ENCODE data around the gene SPATA17. TPM values are rescaled to one million over a fixed set of nuclear protein-coding genes. Genes with fewer than 3 reads are reported as not detected.

SPATA17 gene
- total RNA-seq, 3 donors from 2014 or later (not counting 1 experiment from before 2014, with no cell fraction given): not detected

GRCh38 chr1:217668351-217668940 is 37.3 kb downstream of the SPATA17 start:
- no peak overlapping the region for H3K4me3 Mint-ChIP-seq
- 80% methylated on average over 1 of the region's 2 CpGs for WGBS (ENCODE audit: insufficient coverage)
- ATAC-seq: no peak
- peaks cover 3 to 8% of the 10 kb centered on the region in 2 donors for H3K9me3 Mint-ChIP-seq
- Histone ChIP-seq H3K9me3 (ENCODE audit: control insufficient read depth, insufficient read depth, low read length) (no peaks in the 10 kb centered on the region), H3K27me3 (ENCODE audit: control insufficient read depth, insufficient read depth, low read length) (no peaks in the 10 kb centered on the region), H3K27ac (ENCODE audit: low read length) (no peak overlapping the region), H3K4me3 (ENCODE audit: low read length) (no peak overlapping the region), H3K36me3 (ENCODE audit: control insufficient read depth, insufficient read depth, low read length) (no peaks in the 10 kb centered on the region), H3K4me1 (ENCODE audit: control insufficient read depth, insufficient read depth, low read length) (no peaks in the 10 kb centered on the region)
- peaks cover 0 to 6% of the 10 kb centered on the region in 2 donors for H3K27me3 Mint-ChIP-seq (ENCODE audit: low read depth in 2 of 2)
- DNase-seq: no peak
- intact Hi-C loops (cut with micrococcal nuclease): no loop called here
- TF ChIP-seq CTCF (IDR thresholded peaks at IDR 0.05): no peak
- H3K27ac Mint-ChIP-seq: no peak overlapping the region
- no peaks in the 10 kb centered on the region for H3K36me3 Mint-ChIP-seq
- no peaks in the 10 kb centered on the region for H3K4me1 Mint-ChIP-seq

- Mint-ChIP-seq H3K9me3 (peaks cover 0 to 5% of the 10 kb centered on the region in 2 donors), H3K27ac (no peak overlapping the region), H3K36me3 (no peaks in the 10 kb centered on the region), H3K4me1 (no peaks in the 10 kb centered on the region), H3K27me3 (ENCODE audit: low read depth in 2 of 2) (no peaks in the 10 kb centered on the region), H3K4me3 (no peak overlapping the region)
- H3K36me3 ChIP-seq (ENCODE audit: control insufficient read depth, insufficient read depth, low read length): no peaks in the 10 kb centered on the region
- H3K27me3 ChIP-seq (ENCODE audit: control insufficient read depth, insufficient read depth, low read length): no peaks in the 10 kb centered on the region
- no peaks in the 10 kb centered on the region for H3K9me3 ChIP-seq (ENCODE audit: control insufficient read depth, insufficient read depth, low read length)
- TF ChIP-seq CTCF (IDR thresholded peaks at IDR 0.05): no peak
- DNase-seq (no peak), ATAC-seq (no peak)
- H3K4me3 ChIP-seq (ENCODE audit: low read length): no peak overlapping the region
- WGBS (ENCODE audit: insufficient coverage): 59% methylated on average over 1 of the region's 2 CpGs
- intact Hi-C loops (cut with micrococcal nuclease): no loop called here
- no peak overlapping the region for H3K27ac ChIP-seq (ENCODE audit: low read length)
- no peaks in the 10 kb centered on the region for H3K4me1 ChIP-seq (ENCODE audit: control insufficient read depth, insufficient read depth, low read length)
These were observed 42.2 kb downstream of the SPATA17 start for GRCh38 chr1:217673387-217673786.

GRCh38 chr1:217674028-217674729 is 43.0 kb downstream of the SPATA17 start:
- Histone ChIP-seq H3K36me3 (ENCODE audit: control insufficient read depth, insufficient read depth, low read length) (no peaks in the 10 kb centered on the region), H3K27ac (ENCODE audit: low read length) (no peak overlapping the region), H3K27me3 (ENCODE audit: control insufficient read depth, insufficient read depth, low read length) (no peaks in the 10 kb centered on the region), H3K9me3 (ENCODE audit: control insufficient read depth, insufficient read depth, low read length) (no peaks in the 10 kb centered on the region), H3K4me3 (ENCODE audit: low read length) (no peak overlapping the region), H3K4me1 (ENCODE audit: control insufficient read depth, insufficient read depth, low read length) (no peaks in the 10 kb centered on the region)
- H3K9me3 Mint-ChIP-seq: peaks cover 0 to 5% of the 10 kb centered on the region in 2 donors
- no peak for ATAC-seq
- 68% methylated on average over 4 of the region's 4 CpGs for WGBS (ENCODE audit: insufficient coverage)
- H3K4me3 Mint-ChIP-seq: no peak overlapping the region
- no peaks in the 10 kb centered on the region for H3K36me3 Mint-ChIP-seq
- DNase-seq: no peak
- no peak for TF ChIP-seq CTCF (IDR thresholded peaks at IDR 0.05)
- H3K27ac Mint-ChIP-seq: no peak overlapping the region
- no peaks in the 10 kb centered on the region for H3K4me1 Mint-ChIP-seq
- no peaks in the 10 kb centered on the region for H3K27me3 Mint-ChIP-seq (ENCODE audit: low read depth in 2 of 2)
- intact Hi-C loops (cut with micrococcal nuclease): no loop called here

Data from natural killer cell (primary cell).